ENCODE measurements around the gene EBF3.

GRCh38 chr10:129932182-129932581, 31.9 kb downstream of the EBF3 start:
- TF ChIP-seq, protein P1, sequence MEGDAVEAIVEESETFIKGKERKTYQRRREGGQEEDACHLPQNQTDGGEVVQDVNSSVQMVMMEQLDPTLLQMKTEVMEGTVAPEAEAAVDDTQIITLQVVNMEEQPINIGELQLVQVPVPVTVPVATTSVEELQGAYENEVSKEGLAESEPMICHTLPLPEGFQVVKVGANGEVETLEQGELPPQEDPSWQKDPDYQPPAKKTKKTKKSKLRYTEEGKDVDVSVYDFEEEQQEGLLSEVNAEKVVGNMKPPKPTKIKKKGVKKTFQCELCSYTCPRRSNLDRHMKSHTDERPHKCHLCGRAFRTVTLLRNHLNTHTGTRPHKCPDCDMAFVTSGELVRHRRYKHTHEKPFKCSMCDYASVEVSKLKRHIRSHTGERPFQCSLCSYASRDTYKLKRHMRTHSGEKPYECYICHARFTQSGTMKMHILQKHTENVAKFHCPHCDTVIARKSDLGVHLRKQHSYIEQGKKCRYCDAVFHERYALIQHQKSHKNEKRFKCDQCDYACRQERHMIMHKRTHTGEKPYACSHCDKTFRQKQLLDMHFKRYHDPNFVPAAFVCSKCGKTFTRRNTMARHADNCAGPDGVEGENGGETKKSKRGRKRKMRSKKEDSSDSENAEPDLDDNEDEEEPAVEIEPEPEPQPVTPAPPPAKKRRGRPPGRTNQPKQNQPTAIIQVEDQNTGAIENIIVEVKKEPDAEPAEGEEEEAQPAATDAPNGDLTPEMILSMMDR (IDR thresholded peaks at IDR 0.05; ENCODE audit: extremely low read depth in 1 of 2, insufficient read depth in 1 of 2, low read depth in 1 of 2, low read length in 2 of 2) = no peak
- TF ChIP-seq POLR2A (IDR thresholded peaks at IDR 0.05; ENCODE audit: low read depth, low read length) (no peak), EZH2 (IDR thresholded peaks at IDR 0.05; ENCODE audit: borderline replicate concordance, low read depth, low read length, severe bottlenecking) (no peak), POLR2AphosphoS5 (IDR thresholded peaks at IDR 0.05; ENCODE audit: insufficient read depth, low read depth, low read length) (no peak), MYC (IDR thresholded peaks at IDR 0.05; ENCODE audit: low read depth, low read length) (no peak)
- TF ChIP-seq, protein P2, sequence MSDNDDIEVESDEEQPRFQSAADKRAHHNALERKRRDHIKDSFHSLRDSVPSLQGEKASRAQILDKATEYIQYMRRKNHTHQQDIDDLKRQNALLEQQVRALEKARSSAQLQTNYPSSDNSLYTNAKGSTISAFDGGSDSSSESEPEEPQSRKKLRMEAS (IDR thresholded peaks at IDR 0.05; ENCODE audit: insufficient read depth, insufficient read length) = no peak
